ENCODE data around the gene COIL.
"Not testable (repeated sequence)": the region's sequence is repeated elsewhere in the genome, so short reads cannot be mapped to it uniquely, and the experiment has no call there.

Gene COIL

DNA sequence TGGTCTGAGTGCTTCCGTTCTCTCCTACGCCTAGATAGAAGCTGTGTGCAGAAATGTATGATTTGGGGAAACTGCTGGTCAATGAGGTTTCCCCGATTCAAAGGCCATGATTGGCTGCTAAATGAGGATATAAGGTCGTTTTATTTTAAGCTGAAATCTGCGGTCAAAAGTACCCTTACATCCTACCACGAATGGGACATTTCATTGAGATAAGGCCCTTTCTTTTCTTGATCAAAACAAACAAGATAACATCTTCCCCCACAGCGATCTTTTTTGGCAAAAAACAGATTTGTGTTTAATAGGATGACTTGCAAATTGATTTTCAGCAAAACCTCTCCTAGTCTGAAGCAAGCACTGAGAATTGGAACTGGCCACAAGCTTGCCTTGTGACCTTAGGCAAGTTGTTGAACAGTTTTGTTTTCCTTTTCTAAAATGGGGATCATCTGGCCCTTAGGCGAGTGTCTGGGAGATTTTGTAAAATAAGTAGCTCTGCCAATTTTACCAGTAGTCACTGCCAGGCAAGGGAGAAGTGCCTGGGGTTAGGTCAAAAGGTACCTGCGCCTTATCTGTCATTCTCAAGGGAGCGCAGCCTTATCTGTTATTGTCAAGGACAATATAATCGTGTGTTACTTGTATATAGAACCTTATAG lies 17.7 kb upstream of the COIL start:
- DNase-seq, result peak; percentile 85

DNA sequence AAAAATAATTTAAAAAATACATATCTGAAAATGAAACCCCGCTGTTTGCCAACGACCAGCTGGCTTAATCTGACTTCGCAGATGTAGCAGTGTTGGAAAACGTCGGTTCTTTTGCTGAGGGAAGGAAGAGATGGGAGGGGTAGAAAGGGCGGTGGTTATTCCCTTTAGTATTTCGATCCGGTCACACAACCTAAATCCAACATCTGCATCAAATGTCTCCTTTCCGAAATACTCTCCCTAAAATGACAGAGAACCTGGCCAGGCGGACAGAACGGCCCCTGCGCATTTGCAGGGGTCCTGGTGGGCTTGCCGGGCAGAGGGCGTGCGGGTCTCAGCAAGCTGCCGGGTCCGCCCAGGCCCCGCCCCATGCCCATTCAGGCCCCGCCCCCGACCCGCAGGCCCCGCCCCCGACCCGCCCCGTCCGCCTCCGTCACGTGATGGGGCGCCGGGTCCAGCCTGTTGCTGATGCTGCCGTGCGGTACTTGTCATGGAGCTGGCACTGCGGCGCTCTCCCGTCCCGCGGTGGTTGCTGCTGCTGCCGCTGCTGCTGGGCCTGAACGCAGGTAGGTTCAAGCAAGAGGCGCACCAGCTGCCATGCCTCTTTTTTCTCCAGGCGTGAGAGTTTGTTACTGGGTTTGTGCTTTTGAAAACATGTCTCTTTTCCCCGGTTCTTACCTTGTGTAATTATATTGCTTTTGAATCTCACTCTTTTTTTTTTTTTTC lies 17.0 kb upstream of the COIL start, which contains the start of gene SCPEP1:
TSS of gene SCPEP1 (plus strand) at position 459 of the 723 bp plus-strand sequence. CDS start at position 488, 29 bp downstream.
- DNase-seq, result peak; percentile 91

DNA sequence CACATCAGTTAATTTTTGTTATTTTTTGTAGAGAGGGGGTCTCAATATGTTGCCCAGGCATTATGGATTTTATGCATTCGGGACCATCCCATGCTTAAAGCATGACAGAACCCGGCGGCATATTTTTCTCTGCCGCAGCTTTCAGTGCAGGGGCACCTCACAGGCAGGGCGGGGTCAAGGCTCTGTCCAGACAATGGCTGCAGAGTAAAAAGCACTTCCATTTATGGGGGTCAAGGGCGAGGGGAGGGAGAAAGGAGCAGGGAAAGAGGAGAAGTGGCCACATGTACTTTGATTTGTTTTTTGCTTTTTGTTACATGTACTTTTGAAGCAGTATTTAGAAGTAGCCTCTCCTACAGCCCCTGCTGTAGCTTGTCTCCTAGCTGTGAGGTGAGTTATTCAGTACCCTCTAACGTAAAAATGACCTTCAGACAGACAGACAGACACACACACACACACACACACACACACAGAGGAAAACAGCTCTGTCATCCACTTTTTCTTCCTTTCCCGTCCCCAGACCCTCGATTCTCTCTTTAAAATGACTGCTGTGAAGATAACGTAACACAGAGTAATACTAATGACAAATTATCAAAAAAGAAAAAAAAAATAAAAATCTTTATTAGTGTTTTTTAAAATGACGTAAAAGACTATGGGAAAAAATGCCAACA lies 16.2 kb upstream of the COIL start:
- no peak for DNase-seq

GRCh38 chr17:56975656-56976055 lies 14.8 kb upstream of the COIL start:
- DNase-seq, result no peak

DNA sequence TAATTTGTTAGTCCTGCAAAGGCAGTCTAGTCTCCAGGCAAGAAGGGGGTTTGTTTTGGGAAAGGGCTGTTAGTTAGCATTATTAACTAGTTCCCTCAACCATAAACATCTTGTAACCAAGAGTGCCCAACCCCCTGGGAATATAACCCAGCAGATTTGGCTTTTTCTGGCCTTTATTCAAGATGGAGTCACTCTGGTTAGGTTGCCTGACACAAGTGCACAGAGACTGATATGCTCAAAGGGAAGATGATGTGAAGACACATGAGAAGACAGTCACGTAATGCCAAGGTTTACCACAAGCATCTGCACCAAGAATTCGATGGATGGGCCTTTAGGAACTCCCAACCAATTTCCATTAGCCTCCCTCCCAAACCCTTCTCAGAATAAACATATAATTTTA lies 13.2 kb upstream of the COIL start:
- no peak for DNase-seq

GRCh38 chr17:56973520-56973919 lies 12.7 kb upstream of the COIL start:
- DNase-seq, result no peak

GRCh38 chr17:56972111-56972730 lies 11.4 kb upstream of the COIL start:
- DNase-seq, result no peak

DNA sequence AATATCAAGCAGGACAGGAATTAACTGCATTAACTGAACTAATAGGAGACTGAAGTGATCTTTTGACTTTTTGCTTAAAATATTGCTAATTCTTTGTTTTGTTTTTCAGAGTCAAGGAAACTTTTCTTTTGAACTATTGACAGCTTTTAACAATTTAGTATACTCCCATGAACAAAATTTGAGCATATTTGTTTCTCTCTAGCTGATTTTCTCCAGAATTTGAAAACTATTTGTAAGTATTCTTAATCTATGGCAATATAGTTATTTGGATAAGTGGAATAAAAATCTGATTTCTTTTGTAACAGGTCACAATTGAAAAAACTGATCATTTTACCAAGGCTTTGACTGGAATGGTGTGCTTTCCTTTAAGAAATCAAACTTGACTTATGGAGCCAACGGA lies 10.1 kb upstream of the COIL start:
- DNase-seq, result no peak

DNA sequence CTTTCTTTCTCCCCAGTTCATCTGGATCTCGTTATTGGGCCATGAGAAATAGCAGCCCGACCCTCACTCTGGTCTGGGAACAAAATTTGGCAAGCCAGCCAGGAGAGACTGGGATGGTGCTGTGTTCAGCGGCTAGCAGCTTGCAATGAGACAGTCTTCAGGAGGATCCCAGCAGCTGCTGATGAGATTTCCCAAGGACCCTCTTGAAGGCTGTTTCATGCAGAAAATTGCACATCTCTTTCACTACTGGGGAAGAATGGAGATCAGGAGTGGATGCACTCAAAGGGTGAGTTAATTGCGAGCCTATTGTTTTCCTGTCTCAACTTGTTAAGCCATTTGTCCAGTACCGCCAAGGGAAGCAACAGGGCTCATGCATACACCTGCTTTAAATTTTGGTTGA lies 5.5 kb upstream of the COIL start:
- DNase-seq, result no peak

DNA sequence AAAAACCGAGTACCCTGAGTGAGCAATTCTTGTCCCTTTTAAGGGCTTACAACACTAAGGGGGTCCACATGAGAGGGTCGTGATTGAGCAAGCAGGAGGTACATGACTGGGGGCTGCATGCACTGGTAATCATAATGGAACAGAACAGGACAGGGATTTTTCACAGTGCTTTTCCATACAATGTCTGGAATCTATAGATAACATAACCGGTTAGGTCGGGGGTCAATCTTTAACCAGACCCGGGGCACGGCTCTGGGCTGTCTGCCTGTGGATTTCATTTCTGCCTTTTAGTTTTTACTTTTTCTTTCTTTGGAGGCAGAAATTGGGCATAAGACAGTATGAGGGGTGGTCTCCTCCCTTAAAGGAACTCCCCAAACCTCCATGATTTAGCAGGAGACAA lies 4.8 kb upstream of the COIL start:
- not testable (repeated sequence) for DNase-seq

GRCh38 chr17:56965241-56965640 lies 4.4 kb upstream of the COIL start:
- DNase-seq, result not testable (repeated sequence)

GRCh38 chr17:56956992-56957391 lies 3.9 kb downstream of the COIL start:
- DNase-seq, result no peak

GRCh38 chr17:56949595-56949994 lies 11.3 kb downstream of the COIL start:
- DNase-seq, result no peak

- DNase-seq, result no peak
Measured at GRCh38 chr17:56948491-56948890, 12.4 kb downstream of the COIL start.

DNA sequence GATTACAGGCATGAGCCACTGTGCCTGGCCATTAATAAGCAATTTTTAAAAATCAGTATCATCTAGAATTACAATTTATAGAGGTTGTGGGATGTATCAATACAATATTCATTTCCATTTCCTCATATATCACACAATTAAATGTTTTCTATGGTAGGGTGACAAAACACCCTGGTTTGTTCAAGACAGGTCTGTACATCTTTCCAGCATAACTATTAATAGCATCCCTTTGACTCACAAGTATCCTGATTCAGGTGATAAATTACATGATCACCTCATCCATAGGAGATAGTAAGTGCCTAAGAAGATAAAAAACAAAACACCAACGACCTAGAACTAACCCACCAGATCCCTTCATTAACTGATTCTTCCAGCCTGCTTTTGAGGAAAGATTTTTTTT lies 13.1 kb downstream of the COIL start:
- no peak for DNase-seq

DNA sequence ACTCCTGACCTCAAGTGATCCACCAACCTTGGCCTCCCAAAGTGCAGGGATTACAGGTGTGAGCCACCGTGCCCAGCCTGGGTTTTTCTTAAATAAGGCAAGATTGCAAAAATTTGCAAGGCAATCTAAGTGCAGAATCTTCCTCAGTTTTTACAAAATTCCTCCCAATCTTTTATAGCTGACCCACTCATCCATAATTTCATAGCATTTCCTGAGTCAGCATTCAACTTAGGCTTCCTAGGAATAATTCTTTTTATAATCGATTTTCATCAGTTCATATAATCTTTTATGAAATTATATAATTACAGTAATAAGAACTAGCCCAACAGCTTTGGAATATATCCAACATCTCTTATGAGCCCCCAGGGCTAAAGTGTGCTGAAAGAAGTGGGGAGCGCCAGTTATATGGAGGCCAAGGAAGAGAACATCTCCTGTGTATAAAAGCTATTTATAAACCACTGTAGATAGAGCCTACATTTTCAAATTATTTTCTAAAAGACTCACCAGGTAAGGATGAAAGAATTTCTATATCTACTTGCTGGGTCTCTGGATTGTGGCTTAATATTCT lies 14.8 kb downstream of the COIL start:
- no peak for DNase-seq

- DNase-seq, result no peak
Measured at GRCh38 chr17:56943505-56944125, 17.2 kb downstream of the COIL start.

GRCh38 chr17:56939869-56940484 lies 20.9 kb downstream of the COIL start:
- peak; percentile 82 for DNase-seq

GRCh38 chr17:56938206-56938605 lies 22.6 kb downstream of the COIL start:
- DNase-seq, result not testable (repeated sequence)

- DNase-seq, result peak; percentile 37
Measured at GRCh38 chr17:56937687-56938086, 23.2 kb downstream of the COIL start.

DNA sequence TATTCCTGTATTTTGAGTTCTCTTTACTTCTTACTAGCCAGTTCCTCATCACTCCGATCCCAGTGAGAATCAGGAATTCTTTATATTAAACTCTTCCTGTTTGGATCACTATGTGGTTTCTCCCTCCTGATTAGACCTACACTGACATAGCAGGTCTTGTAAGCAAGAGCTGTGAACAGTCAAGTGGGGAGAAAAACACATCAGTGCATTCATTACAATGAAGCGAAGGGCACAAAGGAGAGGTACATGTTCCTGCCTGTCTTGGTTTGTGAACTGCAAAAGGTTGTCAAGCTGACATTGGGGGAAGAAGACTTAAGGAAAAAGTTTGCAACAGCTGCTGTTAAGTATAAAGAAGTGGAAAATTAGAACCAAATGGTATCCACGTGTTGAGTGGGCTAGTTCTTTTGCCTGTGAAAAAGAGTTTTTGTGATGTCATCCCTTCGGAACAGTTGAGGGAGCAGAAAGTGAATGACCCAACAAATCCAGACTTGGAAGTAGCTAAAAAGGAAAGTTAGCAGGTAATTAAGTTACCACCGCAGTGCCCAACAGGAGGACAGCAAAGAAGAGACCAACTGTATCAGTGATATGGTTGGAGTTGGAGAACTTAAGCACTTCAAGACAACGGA lies 24.0 kb downstream of the COIL start:
- DNase-seq, result no peak

DNA sequence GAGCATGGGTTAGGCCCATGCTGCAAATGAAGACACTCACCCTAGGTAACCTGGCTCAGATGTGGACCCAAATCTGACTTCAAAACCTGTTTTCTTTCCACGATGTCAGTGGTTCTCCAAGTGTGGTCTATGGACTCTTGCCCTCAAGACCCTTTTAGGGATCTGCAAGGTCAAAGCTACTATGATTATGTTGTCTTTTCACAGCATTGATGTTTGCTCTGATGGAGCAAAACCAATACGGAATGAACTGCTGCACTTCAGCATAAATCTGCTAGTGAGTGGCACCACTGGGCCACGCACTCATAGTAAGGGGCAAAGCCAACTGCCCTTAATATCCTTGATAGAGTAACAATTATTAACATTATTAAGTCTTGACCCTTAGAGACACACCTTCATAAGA lies 25.4 kb downstream of the COIL start:
- DNase-seq, result no peak

Data from hematopoietic multipotent progenitor cell treated with erythropoietin and hydrocortisone succinate and interleukin-3 and kit ligand, for 8 days (in vitro differentiated cells).